Activated T-cell treated with anti-CD3 and anti-CD28 coated beads, Interleukin-2, amount 50 U/mL, for 72 hours (primary cell): ENCODE results near the gene ARL4C. TPM values are rescaled to one million over a fixed set of nuclear protein-coding genes. Genes with fewer than 3 reads are reported as not detected.

Experiments used
- ATAC-seq, 2 donors: fragments of 150-1000 bp; cut with Tn5 transposase; replicated peaks in 1 of 2; 2 replicates each; pipeline ENCODE4 v1.10.0; 2021; ENCODE audit warnings: moderate library complexity in 2 of 2, mild to moderate bottlenecking in 1 of 2
- DNase-seq, 2 donors: peaks; one replicate each; pipeline ENCODE4 v3.0.0; 2021 to 2022; ENCODE audit warnings: mixed read lengths in 1 of 2
- H3K27ac Mint-ChIP-seq: one replicate; pipeline ENCODE4 v1.8.0; 2022; ENCODE audit warnings: mild to moderate bottlenecking, moderate library complexity, mixed read lengths
- H3K27me3 Mint-ChIP-seq: one replicate; pipeline ENCODE4 v1.8.0; 2022; ENCODE audit warnings: low read depth, mixed read lengths
- H3K36me3 Mint-ChIP-seq, 2 donors: one replicate each; pipeline ENCODE4 v1.8.0; 2022; ENCODE audit warnings: mixed read lengths in 2 of 2, mild to moderate bottlenecking in 1 of 2; ENCODE audit not compliant: insufficient read depth in 2 of 2
- H3K4me1 Mint-ChIP-seq: one replicate; pipeline ENCODE4 v1.8.0; 2022; ENCODE audit warnings: low read depth, mixed read lengths
- H3K4me3 Mint-ChIP-seq, 2 donors: one replicate each; pipeline ENCODE4 v1.8.0; 2022; ENCODE audit warnings: mild to moderate bottlenecking in 2 of 2, mixed read lengths in 2 of 2, moderate library complexity in 2 of 2
- H3K9me3 Mint-ChIP-seq, 2 donors: one replicate each; pipeline ENCODE4 v1.8.0; 2022; ENCODE audit warnings: mixed read lengths in 2 of 2
- total RNA-seq, 2 donors: library from RNA; stranded (reverse); gene quantifications; one replicate each; pipeline ENCODE4 v1.2.3, GENCODE V29; 2022

ARL4C gene
- total RNA-seq, 2 donors from 2014 or later: 52.9 to 53.7 TPM

DNA sequence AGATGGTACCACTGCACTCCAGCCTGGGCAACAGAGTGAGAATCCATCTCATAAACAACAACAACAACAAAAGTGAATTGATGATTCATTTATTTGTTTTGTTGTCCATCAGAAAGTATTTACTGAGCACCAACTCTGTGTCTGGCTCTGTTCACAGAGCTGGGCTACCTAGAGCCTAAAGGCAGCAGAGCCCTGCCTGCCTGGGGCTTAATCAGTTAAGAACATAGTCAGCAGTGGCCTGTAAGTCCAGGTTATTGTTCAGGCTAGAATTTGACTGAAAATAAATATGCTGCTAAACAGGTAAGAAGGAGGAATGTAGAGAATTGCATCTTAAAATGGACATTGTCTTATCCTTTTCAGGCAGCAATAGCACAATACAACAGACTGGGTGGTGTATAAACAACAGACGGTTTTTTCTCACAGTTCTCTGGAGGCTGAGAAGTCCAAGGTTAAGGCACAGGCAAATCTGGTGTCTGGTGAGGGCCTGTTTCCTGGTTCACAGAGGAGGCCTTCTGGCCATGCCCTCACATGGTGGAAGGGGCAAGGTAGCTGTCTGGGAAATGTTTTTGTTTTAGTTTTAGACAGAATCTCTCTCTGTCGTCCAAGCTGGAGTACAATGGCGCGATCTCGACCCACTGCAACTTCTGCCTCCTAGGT lies 22.2 kb upstream of the ARL4C start:
- H3K9me3 Mint-ChIP-seq: peaks cover 0 to 2% of the 10 kb centered on the region in 2 donors
- ATAC-seq (no peak), DNase-seq (no peak)
- H3K36me3 Mint-ChIP-seq: no peaks in the 10 kb centered on the region
- H3K4me1 Mint-ChIP-seq: no peaks in the 10 kb centered on the region
- no peaks in the 10 kb centered on the region for H3K27me3 Mint-ChIP-seq
- H3K27ac Mint-ChIP-seq: no peak overlapping the region
- no peak overlapping the region for H3K4me3 Mint-ChIP-seq

DNA sequence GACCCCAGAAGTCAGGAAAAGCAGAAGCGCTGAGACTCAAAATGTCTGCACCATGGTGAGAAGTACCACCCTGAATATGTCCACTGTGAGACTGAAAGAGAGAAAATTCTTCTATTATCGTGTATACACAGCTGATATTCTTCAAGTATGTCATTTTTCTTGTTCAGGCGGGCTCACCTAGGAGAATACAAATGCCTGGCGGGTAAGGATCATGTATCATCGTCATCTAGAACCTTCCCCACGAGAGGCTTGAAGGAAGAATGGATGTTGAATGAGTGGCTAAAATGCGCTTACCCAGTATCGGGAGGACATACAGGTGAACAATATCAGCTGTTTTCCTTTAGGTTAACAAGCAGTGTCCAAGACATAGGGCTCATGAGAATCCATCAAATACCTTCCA lies 21.1 kb upstream of the ARL4C start:
- no peak for ATAC-seq
- Mint-ChIP-seq H3K36me3 (no peaks in the 10 kb centered on the region), H3K27ac (no peak overlapping the region), H3K4me1 (no peaks in the 10 kb centered on the region), H3K4me3 (no peak overlapping the region), H3K9me3 (no peaks in the 10 kb centered on the region), H3K27me3 (no peaks in the 10 kb centered on the region)
- DNase-seq: no peak

DNA sequence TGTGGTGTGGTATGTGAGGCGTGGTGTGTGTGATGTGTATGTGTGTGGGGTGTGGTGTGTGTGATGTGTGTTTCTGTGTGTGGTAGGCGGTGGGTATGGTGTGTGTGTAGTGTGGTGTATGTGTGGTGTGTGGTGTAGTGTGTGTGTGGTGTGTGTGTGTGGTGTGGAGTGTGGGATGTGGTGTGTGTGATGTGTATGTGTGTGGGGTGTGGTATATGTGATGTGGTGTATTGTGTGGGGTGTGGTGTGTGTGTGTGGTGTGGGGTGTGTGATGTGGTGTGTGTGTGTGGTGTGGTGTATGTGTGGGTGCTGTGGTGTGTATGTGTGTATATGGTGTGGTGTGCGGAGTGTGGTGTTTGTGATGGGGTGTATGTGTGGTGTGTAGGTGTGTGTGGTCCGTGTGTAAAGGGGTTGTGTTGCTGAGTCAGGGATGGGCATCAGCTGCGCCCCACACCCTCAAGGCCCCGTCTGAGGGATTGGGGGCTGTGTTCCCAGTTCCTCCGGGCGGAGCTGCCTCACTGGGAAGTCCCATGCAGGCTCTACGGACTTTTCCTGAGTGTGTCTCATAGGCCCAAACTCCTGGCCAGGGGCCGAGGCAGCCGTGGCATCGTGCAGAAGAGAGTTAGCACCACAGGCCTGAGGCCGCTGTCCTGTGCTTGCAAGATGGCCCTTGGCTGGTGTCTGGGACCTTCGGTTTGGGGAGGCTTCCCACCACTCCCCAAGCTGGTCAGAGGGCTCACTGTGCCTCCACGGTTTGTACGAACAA lies 18.2 kb upstream of the ARL4C start:
- ATAC-seq (no peak), DNase-seq (no peak)
- Mint-ChIP-seq H3K4me1 (no peaks in the 10 kb centered on the region), H3K9me3 (no peaks in the 10 kb centered on the region), H3K27ac (no peak overlapping the region), H3K36me3 (no peaks in the 10 kb centered on the region), H3K27me3 (no peaks in the 10 kb centered on the region), H3K4me3 (no peak overlapping the region)

DNA sequence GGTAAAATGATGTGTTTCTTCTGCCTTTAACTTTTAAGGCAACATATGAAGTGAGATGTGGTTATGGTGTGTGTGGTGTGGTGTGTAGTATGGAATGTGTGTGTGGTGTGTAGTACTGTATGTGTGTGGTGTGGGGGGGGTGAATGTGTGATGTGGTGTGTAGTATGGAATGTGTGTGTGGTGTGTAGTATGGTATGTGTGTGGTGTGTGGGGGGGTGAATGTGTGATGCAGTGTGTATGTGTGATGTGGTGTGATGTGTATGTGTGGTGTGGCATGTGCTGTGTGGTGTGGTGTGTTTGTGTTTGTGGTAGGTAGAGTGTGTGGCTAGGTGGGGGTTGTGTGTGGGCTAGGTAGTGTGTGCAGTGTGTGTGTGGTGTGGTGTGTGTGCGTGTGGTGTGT lies 17.2 kb upstream of the ARL4C start:
- DNase-seq (no peak), ATAC-seq (no peak)
- no peaks in the 10 kb centered on the region for H3K4me1 Mint-ChIP-seq
- H3K27me3 Mint-ChIP-seq: no peaks in the 10 kb centered on the region
- no peak overlapping the region for H3K4me3 Mint-ChIP-seq
- H3K9me3 Mint-ChIP-seq: no peaks in the 10 kb centered on the region
- no peak overlapping the region for H3K27ac Mint-ChIP-seq
- no peaks in the 10 kb centered on the region for H3K36me3 Mint-ChIP-seq

DNA sequence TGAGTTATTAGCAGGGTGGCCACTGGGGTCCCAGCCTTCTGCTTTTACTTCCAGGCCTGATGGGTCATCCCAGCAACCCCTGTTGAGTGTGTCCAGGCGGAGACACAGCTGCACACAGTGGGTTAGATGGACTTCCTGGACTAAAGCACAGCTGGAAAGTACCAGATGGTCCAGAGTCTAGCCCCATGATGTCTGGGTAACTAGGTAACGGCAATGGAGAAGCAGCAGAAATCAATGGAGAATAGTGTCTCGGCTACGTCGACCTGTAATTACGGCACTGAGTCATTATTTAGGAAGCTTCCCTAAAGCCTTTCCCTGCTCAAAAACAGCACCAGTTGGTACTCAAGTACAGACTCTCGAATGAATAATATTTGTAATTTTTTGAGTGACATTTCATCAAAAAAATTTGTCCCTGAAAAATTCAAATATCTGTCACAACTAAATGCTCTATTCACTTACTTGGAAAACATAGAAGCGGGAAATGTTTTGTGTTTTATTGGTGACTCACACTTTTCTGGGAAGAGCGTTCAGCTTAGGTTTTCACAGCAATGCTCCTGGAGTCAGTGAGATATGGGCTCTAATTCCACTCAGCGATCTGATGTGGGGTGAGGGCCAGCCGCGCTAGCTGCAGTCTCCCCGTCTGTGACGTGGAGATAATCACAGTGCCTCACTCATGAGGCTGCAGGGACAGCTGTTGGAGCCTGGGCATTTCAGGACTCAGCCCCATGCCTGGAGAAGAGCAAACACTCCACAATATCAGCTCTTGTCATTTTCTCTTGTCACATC lies 16.2 kb upstream of the ARL4C start:
- DNase-seq: no peak
- no peaks in the 10 kb centered on the region for H3K36me3 Mint-ChIP-seq
- H3K4me1 Mint-ChIP-seq: no peaks in the 10 kb centered on the region
- no peak overlapping the region for H3K4me3 Mint-ChIP-seq
- ATAC-seq: no peak
- H3K27ac Mint-ChIP-seq: no peak overlapping the region
- no peaks in the 10 kb centered on the region for H3K27me3 Mint-ChIP-seq
- H3K9me3 Mint-ChIP-seq: no peaks in the 10 kb centered on the region

DNA sequence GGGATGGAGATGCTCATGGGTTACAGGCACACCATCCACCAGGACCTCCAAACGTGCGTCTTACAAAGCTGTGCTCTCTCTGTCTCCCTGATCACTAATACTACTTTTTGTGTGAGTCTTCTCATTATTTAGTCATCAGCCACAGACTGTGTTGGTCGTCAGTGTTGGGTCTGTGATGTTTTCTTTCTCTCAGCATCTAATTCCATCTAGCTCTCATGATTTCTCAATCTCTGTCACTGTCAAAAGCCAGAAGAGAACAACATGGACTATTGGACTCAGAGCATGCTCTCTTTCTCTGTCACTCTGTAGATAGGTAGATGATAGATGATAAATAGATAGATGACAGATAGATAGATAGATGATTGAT lies 6.0 kb upstream of the ARL4C start:
- Mint-ChIP-seq H3K27me3 (no peaks in the 10 kb centered on the region), H3K4me1 (peaks cover 33% of the 10 kb centered on the region), H3K27ac (no peak overlapping the region), H3K4me3 (no peak overlapping the region), H3K9me3 (no peaks in the 10 kb centered on the region), H3K36me3 (no peaks in the 10 kb centered on the region)
- DNase-seq (no peak), ATAC-seq (peak in 1 of 2 donors; percentile 9)

DNA sequence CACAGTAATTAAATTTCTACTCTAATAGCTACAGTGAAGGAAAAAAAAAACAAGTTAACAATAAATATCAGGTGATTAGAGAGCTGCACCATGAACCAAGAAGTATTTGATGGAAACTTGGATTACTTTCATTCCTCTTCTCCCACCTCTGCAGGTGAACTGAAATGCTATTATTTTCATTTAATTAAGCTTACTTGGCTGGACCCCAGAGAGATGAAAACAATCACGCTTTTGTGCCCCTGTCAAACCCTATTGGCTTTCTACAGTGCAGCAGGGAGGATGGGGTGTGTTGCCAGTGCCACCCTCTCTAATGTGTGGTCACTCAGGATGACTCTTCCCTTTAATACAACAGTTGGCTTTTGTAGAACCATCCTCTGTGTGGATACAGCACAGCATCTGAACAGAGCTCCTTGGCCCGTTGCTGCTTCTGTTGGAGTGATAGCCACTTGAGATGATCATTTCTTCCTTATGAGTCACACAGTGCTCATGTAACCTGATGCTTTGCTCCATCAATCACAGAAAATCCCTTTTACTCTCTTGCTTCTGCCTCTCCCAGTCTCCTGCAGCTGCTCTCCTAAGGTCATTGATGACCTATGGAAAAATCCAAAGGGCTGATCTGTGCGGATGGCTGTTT lies 5.5 kb upstream of the ARL4C start:
- Mint-ChIP-seq H3K4me3 (no peak overlapping the region), H3K27me3 (no peaks in the 10 kb centered on the region), H3K9me3 (no peaks in the 10 kb centered on the region), H3K36me3 (no peaks in the 10 kb centered on the region), H3K27ac (no peak overlapping the region), H3K4me1 (peaks cover 36% of the 10 kb centered on the region)
- ATAC-seq (peak in 1 of 2 donors; percentile 20), DNase-seq (no peak)

DNA sequence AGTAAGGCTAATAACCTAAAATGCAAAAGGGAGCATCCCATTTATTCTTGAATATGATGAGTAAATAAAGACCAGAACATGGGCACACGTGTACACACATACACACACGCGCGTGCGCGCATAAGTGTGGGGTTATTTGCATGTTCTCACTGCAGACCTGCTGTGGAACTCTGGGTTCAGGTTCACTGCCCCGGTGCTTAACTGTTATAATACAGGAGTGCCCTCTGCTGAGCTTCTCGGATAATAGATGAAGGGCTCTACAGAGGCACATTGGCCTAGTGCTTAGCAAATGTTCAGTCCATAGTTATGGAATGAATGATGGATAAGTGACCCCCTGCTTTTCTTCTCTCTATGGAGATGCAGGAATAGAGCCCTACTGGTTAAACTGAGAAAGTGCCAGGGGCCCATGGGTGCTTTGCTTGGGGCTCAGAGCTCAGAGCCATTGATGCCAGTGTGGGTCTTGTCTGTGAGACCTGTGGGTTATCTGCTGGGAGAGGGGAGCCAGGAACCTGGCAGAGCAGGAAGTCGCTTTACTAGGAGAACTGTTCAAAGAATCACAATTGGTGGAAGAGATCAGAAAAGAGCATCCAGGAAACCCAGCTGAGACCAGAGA lies 3.6 kb upstream of the ARL4C start:
- H3K9me3 Mint-ChIP-seq: no peaks in the 10 kb centered on the region
- H3K36me3 Mint-ChIP-seq: peaks cover 7% of the 10 kb centered on the region in 2 donors
- DNase-seq (peak; percentile 69 to 72), ATAC-seq (peak; percentile 46 to 49)
- H3K27me3 Mint-ChIP-seq: no peaks in the 10 kb centered on the region
- H3K4me3 Mint-ChIP-seq: peak overlapping the region in 1 of 2 donors; percentile 57
- peak overlapping the region; percentile 64 for H3K27ac Mint-ChIP-seq
- peaks cover 36% of the 10 kb centered on the region for H3K4me1 Mint-ChIP-seq

DNA sequence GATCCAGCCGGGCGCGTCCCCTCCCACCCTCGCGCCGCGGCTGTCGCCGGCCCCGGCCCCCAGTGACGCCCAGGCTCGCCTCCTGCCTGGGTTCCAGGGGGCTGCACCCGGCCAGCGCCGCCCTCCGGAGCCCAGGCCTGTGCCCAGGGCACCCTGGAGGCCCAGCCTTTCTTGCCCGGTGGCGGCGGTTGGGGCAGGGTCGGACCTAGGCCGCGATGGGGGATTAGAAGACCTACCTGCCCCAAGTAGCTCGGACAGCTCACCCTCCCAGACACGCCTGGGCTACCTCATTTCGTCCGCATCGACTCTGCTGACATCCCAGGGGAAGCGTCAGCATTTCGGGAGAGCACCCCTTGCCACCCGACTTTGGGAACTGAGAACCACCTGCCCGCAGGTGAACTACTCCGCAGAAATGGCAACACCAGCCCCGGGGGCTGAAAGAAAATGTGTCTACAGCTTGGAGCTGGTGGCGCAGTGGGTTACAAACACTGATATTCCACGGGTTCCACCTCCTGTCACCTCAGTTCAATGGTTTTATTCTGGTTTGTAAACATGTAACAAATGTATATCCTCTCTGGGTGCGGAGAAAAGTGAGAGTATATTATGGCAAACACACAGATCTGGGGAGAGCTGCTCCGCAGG lies 834 bp upstream of the ARL4C start:
- peaks cover 37% of the 10 kb centered on the region for H3K4me1 Mint-ChIP-seq
- H3K27ac Mint-ChIP-seq: no peak overlapping the region
- no peaks in the 10 kb centered on the region for H3K9me3 Mint-ChIP-seq
- H3K36me3 Mint-ChIP-seq: peaks cover 19 to 23% of the 10 kb centered on the region in 2 donors
- DNase-seq: no peak
- ATAC-seq: no peak
- no peaks in the 10 kb centered on the region for H3K27me3 Mint-ChIP-seq
- H3K4me3 Mint-ChIP-seq: peak overlapping the region; percentile 82 to 84

DNA sequence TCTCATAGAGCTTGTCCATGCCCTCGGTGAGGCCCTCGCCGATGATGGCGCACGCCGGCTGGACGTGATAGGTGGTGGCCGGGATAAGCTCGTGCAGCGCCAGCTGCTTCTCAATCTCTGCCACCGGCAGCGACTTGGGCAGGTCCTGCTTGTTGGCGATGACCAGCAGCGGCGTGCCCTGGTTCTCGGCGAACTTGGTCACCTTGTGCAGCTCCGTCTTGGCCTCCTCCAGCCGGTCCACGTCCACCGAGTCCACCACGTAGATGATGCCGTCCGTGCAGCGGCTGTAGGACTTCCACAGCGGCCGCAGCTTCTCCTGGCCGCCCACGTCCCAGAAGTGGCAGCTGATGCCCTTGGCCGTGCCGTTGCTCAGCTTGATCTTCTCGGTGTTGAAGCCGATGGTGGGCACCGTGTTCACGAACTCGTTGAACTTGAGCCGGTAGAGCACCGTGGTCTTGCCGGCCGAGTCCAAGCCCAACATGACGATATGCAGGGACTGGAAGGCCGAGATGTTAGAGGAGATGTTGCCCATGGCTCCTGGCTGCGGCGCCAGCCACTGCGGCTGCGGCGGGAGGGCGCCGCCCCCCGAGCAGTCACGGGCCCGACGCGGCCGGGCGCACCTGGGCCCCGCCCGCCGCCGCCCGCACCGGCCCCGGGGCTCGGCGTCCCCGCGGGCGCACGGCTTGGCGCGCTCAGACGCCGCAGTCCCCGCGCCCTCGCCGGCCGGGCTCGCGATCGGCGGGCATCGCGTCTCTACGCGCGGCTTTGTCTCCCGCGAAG lies 636 bp downstream of the ARL4C start:
- H3K36me3 Mint-ChIP-seq: peaks cover 20 to 26% of the 10 kb centered on the region in 2 donors
- H3K4me3 Mint-ChIP-seq: peak overlapping the region; percentile 96 to 98
- peak; percentile 62 to 67 for ATAC-seq
- no peaks in the 10 kb centered on the region for H3K27me3 Mint-ChIP-seq
- peaks cover 51% of the 10 kb centered on the region for H3K4me1 Mint-ChIP-seq
- H3K27ac Mint-ChIP-seq: peak overlapping the region; percentile 71
- no peaks in the 10 kb centered on the region for H3K9me3 Mint-ChIP-seq
- DNase-seq: peak; percentile 59 to 73

DNA sequence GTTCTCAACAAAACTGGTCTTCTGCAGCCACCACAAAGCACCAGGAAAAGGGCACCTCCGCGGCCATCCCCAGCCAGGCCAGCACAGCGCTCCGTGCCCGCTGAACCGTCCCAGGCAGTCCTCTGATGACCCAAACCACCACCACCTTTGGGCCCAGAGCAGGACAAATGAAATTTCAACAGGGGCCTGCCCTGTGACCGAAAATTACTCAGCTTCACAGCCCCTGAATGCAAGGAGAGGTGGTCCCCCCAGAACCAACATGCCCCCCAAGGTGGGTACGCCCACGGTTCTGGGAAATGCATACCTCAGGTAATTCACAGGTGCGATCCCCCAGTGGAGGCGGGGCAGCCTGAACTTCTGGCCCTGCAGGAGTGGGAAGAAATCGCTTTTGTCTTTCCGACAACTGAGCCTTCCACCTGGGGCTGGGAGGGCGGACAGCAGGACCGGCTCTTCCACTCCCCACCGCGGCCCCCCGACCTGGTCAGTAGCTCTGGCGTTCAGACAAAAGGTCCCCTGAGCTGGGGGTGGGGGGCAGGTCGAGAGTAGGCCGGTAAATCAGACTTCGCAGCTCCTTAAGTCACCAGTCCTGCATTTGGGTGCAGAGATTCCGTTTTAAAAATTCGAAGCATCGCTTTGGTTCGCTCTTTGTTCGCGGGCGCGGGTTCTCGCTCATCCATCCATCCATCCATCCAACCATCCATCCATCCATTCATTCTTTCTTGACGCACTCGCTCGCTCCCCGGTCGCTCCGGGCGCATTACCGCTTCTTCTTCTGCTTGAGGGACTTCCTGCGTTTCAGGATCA lies 1.4 kb downstream of the ARL4C start:
- ATAC-seq (no peak), DNase-seq (peak in 1 of 2 donors; percentile 23)
- H3K4me3 Mint-ChIP-seq: peak overlapping the region; percentile 96 to 98
- peak overlapping the region; percentile 71 for H3K27ac Mint-ChIP-seq
- H3K9me3 Mint-ChIP-seq: no peaks in the 10 kb centered on the region
- H3K36me3 Mint-ChIP-seq: peaks cover 20 to 26% of the 10 kb centered on the region in 2 donors
- peaks cover 55% of the 10 kb centered on the region for H3K4me1 Mint-ChIP-seq
- H3K27me3 Mint-ChIP-seq: no peaks in the 10 kb centered on the region
